Smooth muscle cell of the brain vasculature (primary cell): ENCODE measurements around the gene GLB1L3.

Experiments
- DNase-seq: peaks from one replicate; pipeline ENCODE4 v3.0.0-alpha.2; 2012; ENCODE audit warnings: low read depth, low spot score

The GLB1L3 gene

DNA sequence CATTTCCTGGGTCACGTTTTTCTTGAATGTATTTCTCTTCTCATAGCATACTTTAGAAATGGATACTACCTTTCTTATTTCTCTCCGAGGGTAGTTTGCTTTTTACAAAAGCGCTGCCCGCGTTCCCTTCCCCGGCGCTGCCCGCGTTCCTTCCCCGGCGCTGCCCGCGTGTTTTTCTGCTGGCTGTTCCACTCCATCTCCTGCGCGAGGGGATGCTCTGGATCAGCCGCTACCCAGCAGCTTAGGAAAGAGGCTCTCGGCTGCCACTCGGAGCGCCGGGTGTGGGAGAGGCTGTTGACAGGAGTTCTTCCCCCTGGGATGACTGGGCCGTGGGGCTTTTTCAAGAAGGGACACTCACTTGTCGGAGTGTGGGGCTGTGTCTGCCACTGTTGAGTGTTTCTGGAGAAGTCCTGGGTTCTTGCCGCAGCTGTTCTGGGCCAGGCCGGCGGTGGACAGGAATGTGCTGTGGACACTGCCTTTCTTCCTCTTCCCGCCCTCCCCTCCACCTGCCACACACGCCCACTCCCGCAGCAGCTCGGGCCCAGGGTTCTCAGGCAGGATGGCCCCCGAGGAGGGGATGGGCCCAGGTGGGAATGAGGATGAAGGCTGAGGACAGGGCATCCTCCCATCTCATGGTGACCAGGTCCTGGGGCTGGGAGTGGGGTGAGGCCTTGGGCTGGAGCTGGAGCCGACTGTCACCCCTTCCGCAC is 86.2 kb downstream of the GLB1L3 start:
- DNase-seq = no peak

DNA sequence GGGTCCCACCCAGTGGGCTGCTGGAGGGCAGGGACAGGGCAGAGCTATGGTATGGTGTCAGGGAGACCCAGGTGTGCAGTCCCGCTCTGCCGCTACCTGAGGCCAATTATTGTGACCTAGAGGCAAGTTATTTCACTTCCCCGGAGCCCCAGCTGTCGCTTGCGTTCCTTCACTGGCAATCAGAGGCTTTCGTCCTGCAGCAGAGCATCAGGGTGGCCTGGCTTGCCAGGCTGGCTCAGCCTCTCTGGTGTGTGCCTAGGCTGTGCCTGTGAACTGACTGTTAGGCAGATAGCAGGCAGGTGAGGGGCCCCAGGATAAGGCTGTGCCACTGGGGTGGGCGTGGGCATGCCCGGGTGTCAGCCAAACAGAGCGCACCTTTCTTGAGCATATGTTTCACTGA is 87.0 kb downstream of the GLB1L3 start:
- DNase-seq = no peak

DNA sequence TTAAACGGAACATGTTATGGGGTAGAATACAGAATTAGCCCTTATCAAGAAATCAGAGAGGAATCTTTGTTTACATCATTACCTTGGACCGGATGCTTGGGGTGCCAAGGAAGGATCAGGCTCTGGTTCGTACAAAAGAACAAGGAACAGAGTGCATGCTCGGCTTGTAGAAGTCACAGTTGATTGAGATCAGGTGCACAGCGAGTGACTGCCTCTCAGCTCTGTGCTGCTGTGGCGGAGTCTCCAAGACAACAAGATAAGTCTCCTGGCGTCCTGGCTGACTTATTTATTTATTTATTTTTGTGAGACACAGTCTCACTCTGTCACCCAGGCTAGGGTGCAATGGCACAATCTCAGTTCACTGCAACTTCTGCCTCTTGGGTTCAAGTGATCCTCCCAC is 87.4 kb downstream of the GLB1L3 start:
- no peak for DNase-seq

DNA sequence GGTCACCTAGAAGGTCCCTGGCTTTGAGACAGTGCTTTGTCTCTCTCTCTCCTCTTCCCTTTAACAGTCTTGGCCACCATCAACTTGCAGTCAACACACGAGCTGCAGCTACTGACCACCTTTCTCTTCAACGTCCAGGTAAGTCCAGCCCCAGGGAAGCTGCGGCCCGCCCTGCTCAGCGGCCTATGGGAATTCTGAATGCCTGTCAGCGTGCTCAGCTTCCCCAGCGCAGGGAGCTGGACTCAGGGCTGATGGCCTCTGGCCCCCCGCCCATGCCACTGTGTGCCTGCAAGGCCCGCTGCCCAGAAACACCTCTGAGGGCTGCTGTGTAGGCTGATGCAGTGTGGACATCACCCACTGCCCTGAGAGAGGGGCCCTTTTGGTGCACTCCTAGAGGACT is 88.1 kb downstream of the GLB1L3 start:
- DNase-seq = no peak

DNA sequence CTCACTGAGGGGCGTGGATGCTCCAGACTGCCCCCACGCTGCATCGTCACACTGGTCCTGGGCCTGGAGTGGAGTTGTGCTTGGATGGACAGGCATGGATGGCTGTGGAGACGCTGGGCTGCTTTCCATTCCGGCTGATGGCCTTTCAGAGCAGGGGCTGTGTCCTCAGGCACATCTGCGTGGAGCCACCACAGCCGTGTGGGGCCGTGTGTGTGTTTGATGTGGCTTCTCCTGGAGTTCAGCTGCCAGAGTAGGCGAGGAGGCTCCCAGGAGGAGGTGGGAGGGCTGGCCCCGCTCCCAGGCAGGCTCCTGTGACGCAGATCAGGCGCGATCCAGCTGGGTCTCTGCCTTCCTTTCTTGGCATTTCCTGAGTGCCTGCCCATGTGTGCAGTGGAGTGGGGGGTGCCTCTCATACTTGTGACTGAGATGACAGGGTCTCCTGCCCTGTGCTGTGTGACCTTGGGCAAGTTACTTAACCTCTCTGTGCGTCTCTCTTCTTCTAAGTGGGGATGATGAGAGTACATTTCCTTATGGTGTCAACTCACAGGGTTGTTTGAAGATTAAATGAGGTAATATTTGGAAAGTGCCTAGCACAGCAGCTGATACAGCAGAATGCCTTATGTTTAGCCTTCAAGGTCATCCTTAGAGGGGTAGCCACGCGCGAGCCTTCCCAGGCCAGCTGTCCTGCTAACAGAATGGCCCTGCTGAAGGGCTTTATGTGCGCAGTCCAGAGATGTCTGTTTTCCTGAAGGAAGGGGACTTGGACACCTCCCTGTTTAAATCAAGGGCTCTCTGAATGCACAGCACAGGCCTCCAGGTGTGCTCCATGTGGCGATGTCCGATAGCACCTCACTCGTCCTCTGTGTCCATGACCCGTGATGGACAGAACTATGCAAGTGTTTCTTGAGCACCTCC is 89.1 kb downstream of the GLB1L3 start:
- DNase-seq = no peak

DNA sequence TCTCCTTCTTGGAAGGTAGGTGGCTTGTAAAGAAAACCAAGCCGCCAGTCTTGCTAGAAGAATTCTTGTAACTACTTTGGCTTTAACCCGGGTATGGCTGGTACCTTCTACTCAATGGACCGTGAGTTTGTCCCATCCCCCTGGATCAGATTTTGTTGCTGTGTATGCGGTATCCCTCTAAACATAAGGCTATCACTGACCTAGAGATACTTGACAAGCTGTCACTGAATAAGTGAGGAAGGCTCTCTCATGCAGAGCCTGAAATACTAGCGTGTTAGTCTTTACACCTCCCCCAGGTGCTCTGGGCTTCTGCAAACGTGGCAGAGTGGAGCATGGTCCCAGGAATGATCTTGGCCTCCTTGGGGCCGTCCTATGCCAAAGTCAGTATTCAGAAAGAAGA is 90.1 kb downstream of the GLB1L3 start:
- DNase-seq = no peak

DNA sequence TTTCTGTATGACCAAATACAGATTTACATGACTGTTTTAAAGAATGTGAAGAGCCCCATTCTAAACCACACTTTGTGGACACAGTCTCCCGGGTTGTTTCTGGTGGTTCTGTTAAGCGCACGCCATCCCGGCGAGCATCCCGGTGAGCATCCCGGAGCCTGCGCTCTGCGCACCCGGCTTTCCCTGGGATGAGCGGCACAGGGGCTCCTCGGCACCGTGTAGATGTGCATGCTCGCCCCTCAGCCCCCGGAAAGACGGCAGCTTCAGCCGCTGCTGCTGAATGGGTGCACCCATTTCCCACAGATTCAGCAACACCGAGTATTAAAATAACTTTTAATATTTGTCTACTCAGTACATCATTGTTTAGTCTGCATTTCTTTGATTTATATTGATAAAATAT is 91.6 kb downstream of the GLB1L3 start:
- no peak for DNase-seq
